NCI-H526 (cell line): ENCODE measurements around the gene DNAH7.

Source experiments
- DNase-seq, 2 experiments: peaks; one replicate each; lab custom pipeline; 2025; lab: John Stamatoyannopoulos, UW

Gene DNAH7

GRCh38 chr2:196077821-196078220 lies 9.2 kb upstream of the DNAH7 start:
- DNase-seq: peak in 1 of 2 experiments; percentile 38

GRCh38 chr2:196076778-196077568 lies 8.3 kb upstream of the DNAH7 start:
- no peak for DNase-seq

- DNase-seq: no peak
These were observed 6.6 kb upstream of the DNAH7 start for GRCh38 chr2:196075196-196075595.

GRCh38 chr2:196074631-196075030 lies 6.0 kb upstream of the DNAH7 start:
- no peak for DNase-seq

- no peak for DNase-seq
These were observed 4.9 kb upstream of the DNAH7 start for GRCh38 chr2:196073521-196073920.

- no peak for DNase-seq
These were observed 1.6 kb downstream of the DNAH7 start for GRCh38 chr2:196067088-196067382.

- DNase-seq: peak; percentile 17 to 49
These were observed 2.1 kb downstream of the DNAH7 start for GRCh38 chr2:196066291-196067087.

GRCh38 chr2:196063773-196064172 lies 4.9 kb downstream of the DNAH7 start:
- DNase-seq: no peak

GRCh38 chr2:196059491-196059960 lies 9.1 kb downstream of the DNAH7 start:
- DNase-seq: no peak

GRCh38 chr2:196054631-196055030 lies 14.0 kb downstream of the DNAH7 start:
- DNase-seq: no peak

GRCh38 chr2:196046123-196046917 lies 22.3 kb downstream of the DNAH7 start:
- DNase-seq: no peak

- DNase-seq: no peak
These were observed 26.9 kb downstream of the DNAH7 start for GRCh38 chr2:196041786-196042185.

GRCh38 chr2:196040218-196040617 lies 28.4 kb downstream of the DNAH7 start:
- no peak for DNase-seq

- no peak for DNase-seq
These were observed 32.2 kb downstream of the DNAH7 start for GRCh38 chr2:196036442-196036841.

GRCh38 chr2:196018037-196018436 lies 50.6 kb downstream of the DNAH7 start:
- DNase-seq: no peak

- no peak for DNase-seq
These were observed 56.3 kb downstream of the DNAH7 start for GRCh38 chr2:196012314-196012713.

- DNase-seq: no peak
These were observed 68.1 kb downstream of the DNAH7 start for GRCh38 chr2:196000551-196000950.

GRCh38 chr2:195998070-195998469 lies 70.6 kb downstream of the DNAH7 start:
- DNase-seq: no peak

GRCh38 chr2:195995499-195995898 lies 73.1 kb downstream of the DNAH7 start:
- no peak for DNase-seq

GRCh38 chr2:195993623-195994022 lies 75.0 kb downstream of the DNAH7 start:
- DNase-seq: no peak

- DNase-seq: peak; percentile 33 to 57
These were observed 82.9 kb downstream of the DNAH7 start for GRCh38 chr2:195985741-195986140.

GRCh38 chr2:195984923-195985726 lies 83.5 kb downstream of the DNAH7 start:
- DNase-seq: peak; percentile 27 to 32
